Ishikawa (cell line): ENCODE results near the gene SIX5.

Experiments
- CEBPB ChIP-seq: IDR thresholded peaks from 2 replicates; pipeline ENCODE4 v1.6.1; 2012
- CREB1 ChIP-seq: IDR thresholded peaks from 2 replicates; pipeline ENCODE4 v1.6.1; 2012; ENCODE audit warnings: low read depth
- EGR1 ChIP-seq: IDR thresholded peaks from 2 replicates; pipeline ENCODE4 v1.6.1; 2012
- EP300 ChIP-seq: IDR thresholded peaks from 2 replicates; pipeline ENCODE4 v1.6.1; 2012; ENCODE audit warnings: borderline replicate concordance
- FOXM1 ChIP-seq: IDR thresholded peaks from 2 replicates; pipeline ENCODE4 v1.6.1; 2012; ENCODE audit warnings: low read depth, borderline replicate concordance
- MAX ChIP-seq: IDR thresholded peaks from 2 replicates; pipeline ENCODE4 v1.6.1; 2012
- NFIC ChIP-seq: IDR thresholded peaks from 2 replicates; pipeline ENCODE4 v1.6.1; 2012
- RAD21 ChIP-seq: IDR thresholded peaks from 2 replicates; pipeline ENCODE4 v1.6.1; 2012; ENCODE audit warnings: low read depth
- TAF1 ChIP-seq: IDR thresholded peaks from 2 replicates; pipeline ENCODE4 v1.6.1; 2012; ENCODE audit warnings: low read depth, mild to moderate bottlenecking
- TCF12 ChIP-seq: IDR thresholded peaks from 2 replicates; pipeline ENCODE4 v1.6.1; 2012; ENCODE audit warnings: low read depth
- TEAD4 ChIP-seq: IDR thresholded peaks from 2 replicates; pipeline ENCODE4 v1.6.1; 2012
- YY1 ChIP-seq: IDR thresholded peaks from 2 replicates; pipeline ENCODE4 v1.6.1; 2012; ENCODE audit warnings: low read depth
- ZBTB7A ChIP-seq: IDR thresholded peaks from 2 replicates; pipeline ENCODE4 v1.6.1; 2012; ENCODE audit warnings: low read depth
- TF ChIP-seq, protein P1 (sequence below): IDR thresholded peaks from 2 replicates; pipeline ENCODE4 v1.6.1; 2012; ENCODE audit warnings: low read depth, mild to moderate bottlenecking
- TF ChIP-seq, protein P2 (sequence below): IDR thresholded peaks from 2 replicates; pipeline ENCODE4 v1.6.1; 2012

SIX5 gene

DNA sequence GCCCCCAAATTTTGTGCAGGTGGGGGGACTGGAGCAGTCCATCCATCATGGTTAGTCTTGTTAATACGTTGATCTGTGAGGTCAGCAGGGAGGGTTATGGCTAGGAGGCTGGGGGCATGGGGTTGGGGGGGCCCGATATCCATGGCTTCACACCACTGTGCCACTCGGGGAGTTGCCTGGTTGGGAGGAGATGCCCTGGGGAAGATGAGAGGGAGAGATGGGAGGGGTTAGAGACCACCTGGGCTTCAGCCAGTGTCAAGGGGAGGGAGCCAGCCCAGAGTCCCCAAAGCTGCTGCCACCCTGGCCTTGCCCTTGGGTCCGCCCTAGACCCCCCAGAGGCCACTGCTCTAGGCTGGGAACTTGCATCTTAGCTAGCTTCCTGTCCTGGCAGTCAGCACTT is 15.0 kb upstream of the SIX5 start:
- TF ChIP-seq EP300 (no peak), NFIC (no peak), YY1 (no peak), TEAD4 (no peak), FOXM1 (no peak)

- TF ChIP-seq, protein P1, sequence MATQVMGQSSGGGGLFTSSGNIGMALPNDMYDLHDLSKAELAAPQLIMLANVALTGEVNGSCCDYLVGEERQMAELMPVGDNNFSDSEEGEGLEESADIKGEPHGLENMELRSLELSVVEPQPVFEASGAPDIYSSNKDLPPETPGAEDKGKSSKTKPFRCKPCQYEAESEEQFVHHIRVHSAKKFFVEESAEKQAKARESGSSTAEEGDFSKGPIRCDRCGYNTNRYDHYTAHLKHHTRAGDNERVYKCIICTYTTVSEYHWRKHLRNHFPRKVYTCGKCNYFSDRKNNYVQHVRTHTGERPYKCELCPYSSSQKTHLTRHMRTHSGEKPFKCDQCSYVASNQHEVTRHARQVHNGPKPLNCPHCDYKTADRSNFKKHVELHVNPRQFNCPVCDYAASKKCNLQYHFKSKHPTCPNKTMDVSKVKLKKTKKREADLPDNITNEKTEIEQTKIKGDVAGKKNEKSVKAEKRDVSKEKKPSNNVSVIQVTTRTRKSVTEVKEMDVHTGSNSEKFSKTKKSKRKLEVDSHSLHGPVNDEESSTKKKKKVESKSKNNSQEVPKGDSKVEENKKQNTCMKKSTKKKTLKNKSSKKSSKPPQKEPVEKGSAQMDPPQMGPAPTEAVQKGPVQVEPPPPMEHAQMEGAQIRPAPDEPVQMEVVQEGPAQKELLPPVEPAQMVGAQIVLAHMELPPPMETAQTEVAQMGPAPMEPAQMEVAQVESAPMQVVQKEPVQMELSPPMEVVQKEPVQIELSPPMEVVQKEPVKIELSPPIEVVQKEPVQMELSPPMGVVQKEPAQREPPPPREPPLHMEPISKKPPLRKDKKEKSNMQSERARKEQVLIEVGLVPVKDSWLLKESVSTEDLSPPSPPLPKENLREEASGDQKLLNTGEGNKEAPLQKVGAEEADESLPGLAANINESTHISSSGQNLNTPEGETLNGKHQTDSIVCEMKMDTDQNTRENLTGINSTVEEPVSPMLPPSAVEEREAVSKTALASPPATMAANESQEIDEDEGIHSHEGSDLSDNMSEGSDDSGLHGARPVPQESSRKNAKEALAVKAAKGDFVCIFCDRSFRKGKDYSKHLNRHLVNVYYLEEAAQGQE = no peak
- TF ChIP-seq CEBPB (no peak), FOXM1 (no peak), ZBTB7A (no peak), TCF12 (no peak), TAF1 (no peak), MAX (no peak), EGR1 (no peak), NFIC (no peak), CREB1 (no peak), TEAD4 (no peak), EP300 (no peak)
Measured at GRCh38 chr19:45782820-45783785, 14.1 kb upstream of the SIX5 start.

GRCh38 chr19:45782162-45782691 is 13.2 kb upstream of the SIX5 start, which contains the start of gene DMPK:
DMPK (minus strand) TSS chr19:45782490; CDS start chr19:45782352, 138 bp downstream.
- TF ChIP-seq FOXM1 (no peak), TCF12 (no peak), ZBTB7A (0 out of 2 replicates have a peak, but pooled peaks have one; percentile 23), TAF1 (no peak), NFIC (no peak), MAX (no peak), RAD21 (no peak), YY1 (no peak)
- TF ChIP-seq, protein P1 = no peak

DNA sequence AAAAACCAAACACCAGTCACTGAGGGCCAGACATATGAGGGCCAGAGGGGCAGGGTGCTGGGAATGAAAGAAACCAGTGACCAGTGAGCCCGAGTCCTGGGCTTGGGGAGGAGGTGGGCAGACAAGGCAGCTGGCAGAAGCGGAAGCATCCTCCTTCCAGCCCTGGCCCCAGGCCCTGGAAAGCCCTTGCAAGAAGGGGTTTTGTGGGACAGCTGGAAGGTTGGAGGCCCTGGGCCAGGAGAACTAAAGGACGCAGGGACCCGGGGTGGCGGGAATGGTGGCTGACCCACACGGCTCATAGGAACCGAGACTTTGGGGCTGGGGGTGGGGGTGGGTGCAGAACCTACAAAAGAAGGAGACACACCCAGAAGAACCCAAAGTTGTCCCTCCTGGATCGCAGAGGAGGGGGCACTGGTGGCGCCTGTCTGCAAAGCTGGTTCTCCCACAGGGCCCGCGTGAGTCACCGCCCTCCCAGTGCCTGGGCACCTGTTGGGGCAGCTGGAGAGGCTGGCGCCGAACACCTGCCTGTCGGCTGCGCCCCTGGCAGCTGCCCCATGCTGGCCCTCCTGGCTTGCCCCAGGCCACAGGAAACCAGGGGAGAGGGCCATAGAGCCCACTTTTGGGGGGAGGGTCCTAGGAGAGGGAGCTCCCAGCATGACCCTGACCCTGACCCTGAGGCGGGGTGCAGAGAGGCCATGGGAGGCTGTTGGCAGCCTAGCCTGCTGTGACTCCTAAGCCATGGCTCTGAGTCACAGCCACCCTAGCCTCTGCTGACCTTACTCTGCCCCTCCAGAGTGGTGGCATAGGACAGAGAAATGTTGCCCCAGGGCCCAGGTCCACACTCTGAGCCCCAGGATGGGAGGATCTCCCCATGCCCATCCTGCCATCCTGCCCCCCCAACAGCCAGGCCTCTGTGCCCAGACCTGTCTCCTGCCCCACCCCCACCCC is 12.4 kb upstream of the SIX5 start:
- TF ChIP-seq EP300 (peak; percentile 20; the same call in 1 of the 2 replicates), EGR1 (no peak)

DNA sequence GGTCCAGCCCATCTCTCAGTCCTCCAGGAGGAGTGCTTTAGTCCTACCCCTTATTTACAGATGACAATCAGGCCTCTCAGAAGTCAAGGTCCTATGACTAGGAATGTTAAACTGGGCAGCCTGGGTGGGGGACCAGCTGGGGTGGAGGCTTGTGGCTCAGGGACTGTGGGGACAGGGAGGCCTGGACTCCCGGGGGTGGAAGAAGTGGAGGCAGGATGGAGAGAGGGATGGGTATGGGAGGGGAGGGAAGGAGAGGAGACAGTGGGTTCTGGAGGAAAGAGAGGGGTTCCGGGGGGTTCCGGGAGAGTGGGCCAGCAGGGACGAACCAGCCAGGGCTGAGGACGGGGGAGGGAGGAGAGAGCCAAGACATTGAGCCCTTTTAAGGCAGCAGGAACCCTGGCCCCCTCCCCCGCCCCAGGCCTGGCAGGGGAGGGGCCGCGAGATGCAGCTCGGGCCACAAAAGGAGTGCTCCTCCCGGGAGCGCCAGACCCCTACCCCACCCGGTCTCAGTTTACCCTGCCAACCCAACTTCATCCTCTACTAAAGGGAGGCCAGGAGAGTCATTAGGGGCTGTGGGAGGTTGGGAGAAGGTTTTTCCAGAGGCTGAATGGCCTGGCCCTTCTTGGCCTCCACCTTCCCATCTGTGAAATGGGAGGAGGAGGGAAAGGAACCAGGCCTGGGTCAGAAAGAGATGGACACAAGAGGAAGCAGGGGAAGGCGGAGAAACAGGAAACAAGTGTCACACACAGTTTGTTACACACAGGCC is 11.6 kb upstream of the SIX5 start:
- TF ChIP-seq YY1 (no peak), MAX (no peak), ZBTB7A (no peak), TEAD4 (no peak), EP300 (no peak)

GRCh38 chr19:45780146-45780447 is 11.0 kb upstream of the SIX5 start:
- TF ChIP-seq, protein P2, sequence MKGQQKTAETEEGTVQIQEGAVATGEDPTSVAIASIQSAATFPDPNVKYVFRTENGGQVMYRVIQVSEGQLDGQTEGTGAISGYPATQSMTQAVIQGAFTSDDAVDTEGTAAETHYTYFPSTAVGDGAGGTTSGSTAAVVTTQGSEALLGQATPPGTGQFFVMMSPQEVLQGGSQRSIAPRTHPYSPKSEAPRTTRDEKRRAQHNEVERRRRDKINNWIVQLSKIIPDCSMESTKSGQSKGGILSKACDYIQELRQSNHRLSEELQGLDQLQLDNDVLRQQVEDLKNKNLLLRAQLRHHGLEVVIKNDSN = no peak
- TF ChIP-seq ZBTB7A (no peak), EGR1 (no peak), TCF12 (no peak), CREB1 (no peak), CEBPB (no peak), TEAD4 (no peak), RAD21 (no peak), TAF1 (no peak), YY1 (no peak), FOXM1 (no peak), NFIC (no peak), EP300 (no peak)
- TF ChIP-seq, protein P1 = no peak
